Gastrocnemius medialis (tissue), 4 donors: ENCODE data around the gene BPIFB2. TPM values are rescaled to one million over a fixed set of nuclear protein-coding genes. Genes with fewer than 3 reads are reported as not detected.
"Not testable (repeated sequence)": the region's sequence is repeated elsewhere in the genome, so short reads cannot be mapped to it uniquely, and the experiment has no call there.

Experiments
- ATAC-seq, 2 donors: fragments of 150-250 bp; one replicate each; pipeline ENCODE4 v1.9.1; 2016
- DNase-seq, 2 donors: peaks; one replicate each; pipeline ENCODE4 v3.0.0-alpha.2; 2019
- H3K27ac ChIP-seq, 4 donors: fragments of 200-600 bp; sonication (generic); 1 replicate in 1 of 4; 2 replicates in 3 of 4; pipeline ENCODE4 v1.5.1; 2016 to 2018; ENCODE audit warnings: mild to moderate bottlenecking in 2 of 4, moderate library complexity in 1 of 4
- H3K27me3 ChIP-seq, 3 donors: fragments of 200-600 bp; sonication (generic) in 2 of 3; 1 replicate in 1 of 3; 2 replicates in 2 of 3; pipeline versions ENCODE4 v1.5.1 to v1.6.0; 2016 to 2019; ENCODE audit warnings: mild to moderate bottlenecking in 1 of 3, moderate library complexity in 1 of 3
- H3K36me3 ChIP-seq, 2 donors: fragments of 200-600 bp; sonication (generic) in 1 of 2; one replicate each; pipeline ENCODE4 v1.5.1; 2017 to 2018
- H3K4me1 ChIP-seq, 2 donors: fragments of 200-600 bp; sonication (generic) in 1 of 2; one replicate each; pipeline ENCODE4 v1.5.1; 2016 to 2017; ENCODE audit warnings: mild to moderate bottlenecking in 2 of 2
- H3K4me3 ChIP-seq, 4 donors: fragments of 200-600 bp; sonication (generic) in 3 of 4; 1 replicate in 1 of 4; 2 replicates in 3 of 4; pipeline ENCODE4 v1.5.1; 2016 to 2019; ENCODE audit warnings: mild to moderate bottlenecking in 2 of 4
- H3K9me3 ChIP-seq, 3 donors: fragments of 200-600 bp; sonication (generic) in 2 of 3; 1 replicate in 1 of 3; 2 replicates in 2 of 3; pipeline ENCODE4 v1.5.1; 2016 to 2019
- CTCF ChIP-seq, 5 experiments: fragments of 450-650 bp in 3 of 5; fragments of 200-600 bp in 2 of 5; sonication (generic) in 2 of 5; IDR thresholded peaks in 4 of 5; conservative IDR thresholded peaks in 1 of 5; 1 replicate in 4 of 5; 2 replicates in 1 of 5; pipeline ENCODE4 v1.5.1; 2016 to 2019; ENCODE audit warnings: antibody characterized with exemption in 5 of 5, mild to moderate bottlenecking in 3 of 5, moderate library complexity in 3 of 5
- POLR2A ChIP-seq, 2 donors: fragments of 450-650 bp; IDR thresholded peaks; one replicate each; pipeline ENCODE4 v1.6.1; 2017; ENCODE audit warnings: antibody characterized with exemption in 2 of 2, mild to moderate bottlenecking in 2 of 2, moderate library complexity in 2 of 2
- in situ Hi-C, 4 donors: fragments of 200-750 bp; cut with MboI; loops; one replicate each; pipeline versions ENCODE4 v1.15.0 to v1.8.0; 2017; ENCODE audit warnings: low sequenced_read_pairs in 4 of 4
- intact Hi-C: fragments of 100-400 bp; cut with DNase I; formaldehyde crosslinking; loops from one replicate; pipeline ENCODE4 v1.15.1; 2023; ENCODE audit warnings: low total_unique reads
- total RNA-seq, 4 donors: library from RNA; depleted of rRNA; stranded (reverse); fragments of >200 nt; gene quantifications; one replicate each; pipeline versions ENCODE4 v1.1.0 to v1.2.3, GENCODE V29; 2016

The BPIFB2 gene
- total RNA-seq, 4 donors from 2014 or later, result not detected

GRCh38 chr20:33038243-33038642 lies 30.7 kb downstream of the BPIFB2 start:
- H3K4me3 ChIP-seq, result no peak overlapping the region
- H3K36me3 ChIP-seq, result no peaks in the 10 kb centered on the region
- H3K9me3 ChIP-seq, result no peaks in the 10 kb centered on the region
- TF ChIP-seq POLR2A (IDR thresholded peaks at IDR 0.05) (no peak), CTCF (IDR thresholded peaks at IDR 0.05 in 4 of 5, conservative IDR thresholded peaks at IDR 0.05 in 1 of 5) (no peak)
- intact Hi-C loops, result no loop called here
- H3K27me3 ChIP-seq, result no peaks in the 10 kb centered on the region
- H3K4me1 ChIP-seq, result no peaks in the 10 kb centered on the region
- ATAC-seq (no peak), DNase-seq (no peak)
- H3K27ac ChIP-seq, result no peak overlapping the region
- in situ Hi-C loops, result no loop called here

GRCh38 chr20:33042430-33042829 lies 34.9 kb downstream of the BPIFB2 start:
- in situ Hi-C loops, result no loop called here
- no peaks in the 10 kb centered on the region for H3K27me3 ChIP-seq

GRCh38 chr20:33042983-33043730 lies 35.7 kb downstream of the BPIFB2 start:
- in situ Hi-C loops (no loop called here), intact Hi-C loops (no loop called here)
- no peak overlapping the region for H3K4me3 ChIP-seq
- no peaks in the 10 kb centered on the region for H3K4me1 ChIP-seq
- no peaks in the 10 kb centered on the region for H3K27me3 ChIP-seq
- ATAC-seq, result no peak
- no peaks in the 10 kb centered on the region for H3K36me3 ChIP-seq
- H3K27ac ChIP-seq, result no peak overlapping the region
- DNase-seq, result no peak
- TF ChIP-seq POLR2A (IDR thresholded peaks at IDR 0.05) (no peak), CTCF (IDR thresholded peaks at IDR 0.05 in 4 of 5, conservative IDR thresholded peaks at IDR 0.05 in 1 of 5) (no peak)
- H3K9me3 ChIP-seq, result no peaks in the 10 kb centered on the region

More at GRCh38 chr20:33042430-33042829, 34.9 kb downstream of the BPIFB2 start:
- Histone ChIP-seq H3K4me3 (no peak overlapping the region), H3K36me3 (no peaks in the 10 kb centered on the region), H3K27ac (no peak overlapping the region), H3K9me3 (no peaks in the 10 kb centered on the region), H3K4me1 (no peaks in the 10 kb centered on the region)
- DNase-seq (no peak), ATAC-seq (no peak)
- TF ChIP-seq POLR2A (IDR thresholded peaks at IDR 0.05) (no peak), CTCF (IDR thresholded peaks at IDR 0.05 in 4 of 5, conservative IDR thresholded peaks at IDR 0.05 in 1 of 5) (no peak)
- intact Hi-C loops, result no loop called here

GRCh38 chr20:33043731-33044181 lies 36.3 kb downstream of the BPIFB2 start:
- ATAC-seq, result no peak
- DNase-seq, result no peak
- H3K9me3 ChIP-seq, result no peaks in the 10 kb centered on the region
- intact Hi-C loops (no loop called here), in situ Hi-C loops (no loop called here)
- H3K27me3 ChIP-seq, result no peaks in the 10 kb centered on the region
- H3K4me3 ChIP-seq, result no peak overlapping the region
- H3K36me3 ChIP-seq, result no peaks in the 10 kb centered on the region
- H3K4me1 ChIP-seq, result no peaks in the 10 kb centered on the region
- no peak for TF ChIP-seq POLR2A (IDR thresholded peaks at IDR 0.05)
- no peak for TF ChIP-seq CTCF (IDR thresholded peaks at IDR 0.05 in 4 of 5, conservative IDR thresholded peaks at IDR 0.05 in 1 of 5)
- H3K27ac ChIP-seq, result no peak overlapping the region

GRCh38 chr20:33045129-33045721 lies 37.7 kb downstream of the BPIFB2 start:
- H3K9me3 ChIP-seq, ATAC-seq, H3K27me3 ChIP-seq, in situ Hi-C loops, DNase-seq, intact Hi-C loops, H3K27ac ChIP-seq, H3K4me1 ChIP-seq, H3K36me3 ChIP-seq, H3K4me3 ChIP-seq: not testable (repeated sequence)
